Globus pallidus (tissue), 1 donor: ENCODE data around the gene OSBPL6.
A peak's percentile ranks its signal among the peaks of the same experiment; 100 is the strongest.
"Not testable (repeated sequence)": the region's sequence is repeated elsewhere in the genome, so short reads cannot be mapped to it uniquely, and the experiment has no call there.

Source experiments
- DNase-seq: peaks from one replicate; pipeline ENCODE4 v3.0.0-alpha.2; 2015; ENCODE audit warnings: low spot score

Gene OSBPL6

DNA sequence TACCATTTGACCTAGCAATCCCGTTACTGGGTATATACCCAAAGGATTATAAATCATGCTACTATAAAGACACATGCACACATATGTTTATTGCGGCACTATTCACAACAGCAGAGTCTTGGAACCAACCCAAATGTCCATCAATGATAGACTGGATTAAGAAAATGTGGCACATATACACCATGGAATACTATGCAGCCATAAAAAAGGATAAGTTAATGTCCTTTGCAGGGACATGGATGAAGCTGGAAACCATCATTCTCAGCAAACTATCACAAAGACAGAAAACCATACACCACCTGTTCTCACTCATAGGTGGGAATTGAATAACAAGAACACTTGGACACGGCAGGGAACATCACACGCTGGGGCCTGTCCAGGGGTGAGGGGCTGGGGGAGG lies 163.4 kb downstream of the OSBPL6 start:
- DNase-seq: not testable (repeated sequence)

GRCh38 chr2:178359192-178359912 lies 165.0 kb downstream of the OSBPL6 start:
- no peak for DNase-seq

- DNase-seq: no peak
These were observed 167.3 kb downstream of the OSBPL6 start for GRCh38 chr2:178361588-178361987.

GRCh38 chr2:178363252-178363651 lies 168.9 kb downstream of the OSBPL6 start:
- no peak for DNase-seq

DNA sequence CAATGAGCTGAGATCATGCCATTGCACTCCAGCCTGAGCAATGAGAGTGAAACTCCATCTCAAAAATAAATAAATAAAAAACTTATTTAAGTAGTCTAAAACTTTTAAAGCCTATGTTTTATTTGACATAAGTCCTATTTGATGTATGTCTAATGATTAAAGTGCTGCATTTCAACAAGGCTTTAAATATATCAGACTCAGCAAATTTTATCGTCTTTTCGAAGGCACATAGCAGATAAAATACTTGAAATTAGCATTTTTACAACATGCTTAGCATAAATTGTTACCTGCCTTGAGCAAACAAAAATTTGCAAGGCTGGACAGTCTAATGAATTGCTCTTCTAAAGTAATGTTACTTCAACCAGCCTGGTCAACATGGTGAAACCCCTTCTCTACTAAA lies 170.8 kb downstream of the OSBPL6 start:
- DNase-seq: no peak

DNA sequence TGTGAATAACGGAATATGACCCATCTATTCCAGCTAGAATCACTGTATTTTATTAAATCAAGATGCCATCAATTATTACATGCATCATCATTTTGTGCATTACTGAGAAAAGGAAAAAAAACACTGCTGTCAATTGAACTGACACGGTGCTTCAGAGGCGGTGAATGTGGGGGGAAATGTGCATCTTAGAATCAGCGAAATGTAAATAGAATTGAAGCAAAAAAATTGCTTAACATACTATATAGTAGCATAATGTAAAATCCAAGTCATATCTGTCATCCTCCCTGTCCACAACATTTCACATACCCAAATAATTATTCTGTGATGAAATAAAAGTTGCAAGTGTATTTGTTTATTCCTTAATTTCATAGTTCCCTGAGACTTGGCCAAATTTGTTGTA lies 172.1 kb downstream of the OSBPL6 start:
- no peak for DNase-seq

GRCh38 chr2:178367344-178367743 lies 173.0 kb downstream of the OSBPL6 start:
- no peak for DNase-seq

DNA sequence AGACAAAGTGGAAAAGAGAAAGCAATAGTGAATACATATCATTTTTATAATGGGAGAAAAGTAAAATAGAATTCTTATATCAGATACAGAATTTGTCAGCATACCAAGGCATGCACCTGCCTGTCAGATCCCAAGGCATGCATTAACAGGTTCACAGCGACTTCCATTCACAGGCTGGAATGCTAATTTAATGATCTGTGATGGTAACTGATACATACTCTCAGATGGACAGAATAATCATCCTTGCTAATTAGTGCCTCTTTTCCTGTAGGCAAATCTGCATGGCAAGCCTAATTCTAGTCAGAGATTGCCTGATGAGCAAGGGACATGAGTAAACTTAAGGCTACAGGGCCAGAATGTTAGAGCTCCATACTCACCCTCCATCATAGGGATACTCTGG lies 180.6 kb downstream of the OSBPL6 start:
- no peak for DNase-seq

- DNase-seq: no peak
These were observed 182.7 kb downstream of the OSBPL6 start for GRCh38 chr2:178377046-178377445.

DNA sequence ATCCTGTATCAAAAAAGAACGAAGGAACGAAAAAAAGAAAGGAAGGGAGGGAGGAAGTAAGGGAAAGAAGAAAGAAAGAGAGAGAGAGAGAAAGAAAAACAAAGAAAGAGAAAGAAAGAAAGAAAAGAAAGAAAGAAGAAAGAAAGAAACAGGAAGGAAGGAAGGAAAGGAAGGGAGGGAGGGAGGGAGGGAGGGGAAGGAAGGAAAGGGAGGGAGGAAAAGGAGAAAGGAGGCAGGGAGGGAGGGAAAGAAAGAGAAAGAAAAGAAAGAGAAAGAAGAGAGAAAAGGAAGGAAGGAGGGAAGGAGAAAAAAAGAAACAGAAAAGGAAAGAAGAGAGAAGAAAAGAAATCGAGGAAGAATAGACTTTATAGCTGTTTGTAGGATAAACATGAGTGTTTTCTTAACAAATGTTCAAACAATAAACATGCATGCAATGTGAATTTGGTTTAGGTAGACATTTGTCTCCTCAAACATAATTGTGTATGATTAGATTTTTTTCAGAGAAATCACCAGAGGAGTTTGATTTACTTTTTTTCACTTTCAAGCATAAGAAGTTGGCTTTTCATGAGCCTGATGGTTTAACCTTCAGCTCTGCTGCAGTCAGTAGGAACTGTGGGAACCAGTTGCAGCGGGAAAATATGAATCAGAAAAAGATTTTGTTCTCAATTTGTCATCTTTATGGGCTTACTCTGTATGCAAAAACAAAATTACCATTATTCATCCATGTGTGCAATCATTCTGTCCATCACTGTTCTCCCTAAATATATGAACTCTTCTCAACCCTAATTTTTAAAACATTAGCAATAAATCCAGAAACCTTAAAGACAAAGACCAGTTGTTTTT lies 185.1 kb downstream of the OSBPL6 start:
- DNase-seq: no peak

- no peak for DNase-seq
These were observed 186.5 kb downstream of the OSBPL6 start for GRCh38 chr2:178380763-178381162.

DNA sequence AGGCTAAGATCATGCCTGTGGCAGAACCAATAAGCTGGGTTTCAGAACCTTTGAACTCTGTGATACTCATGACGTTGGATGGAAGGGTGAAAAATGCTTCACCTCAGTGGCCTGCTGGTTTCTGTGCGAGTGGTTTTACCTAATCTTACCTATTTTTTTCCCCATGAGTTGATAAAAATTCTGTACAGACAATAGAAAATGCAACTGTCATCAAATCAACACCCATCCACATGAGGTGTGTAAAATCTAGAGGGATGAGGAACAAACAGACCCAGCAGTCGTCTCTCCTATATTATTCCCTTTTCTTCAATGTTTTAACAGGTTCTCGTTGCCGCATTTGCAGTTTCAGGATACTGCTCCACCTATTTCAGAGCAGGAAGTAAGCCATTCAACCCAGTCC lies 189.4 kb downstream of the OSBPL6 start:
- no peak for DNase-seq

DNA sequence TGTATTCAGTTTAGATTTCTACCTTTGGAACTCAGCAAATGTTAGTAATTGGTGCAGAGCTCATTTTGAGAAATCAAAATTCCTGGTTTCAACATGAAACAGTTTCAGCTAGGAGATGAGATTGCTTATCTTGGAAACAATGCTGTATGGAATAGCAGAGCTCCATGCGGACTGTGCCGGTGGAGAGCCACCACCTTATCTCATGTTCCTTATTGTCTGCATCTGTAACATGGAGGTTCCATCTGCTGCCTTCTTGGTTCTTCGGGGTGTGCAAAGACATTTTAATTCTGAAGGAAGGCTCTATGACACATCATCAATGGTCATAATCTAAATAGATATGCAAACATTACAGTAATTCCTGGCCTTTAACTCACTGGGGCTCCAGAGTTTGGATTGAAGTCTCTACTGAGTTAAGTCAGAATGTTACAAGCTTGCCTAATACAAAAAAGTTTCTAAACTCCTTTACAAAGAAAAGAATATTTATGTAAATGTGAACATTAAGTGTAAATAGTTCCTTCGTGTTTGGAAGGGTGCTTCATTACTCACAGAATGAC lies 191.4 kb downstream of the OSBPL6 start:
- DNase-seq: no peak

DNA sequence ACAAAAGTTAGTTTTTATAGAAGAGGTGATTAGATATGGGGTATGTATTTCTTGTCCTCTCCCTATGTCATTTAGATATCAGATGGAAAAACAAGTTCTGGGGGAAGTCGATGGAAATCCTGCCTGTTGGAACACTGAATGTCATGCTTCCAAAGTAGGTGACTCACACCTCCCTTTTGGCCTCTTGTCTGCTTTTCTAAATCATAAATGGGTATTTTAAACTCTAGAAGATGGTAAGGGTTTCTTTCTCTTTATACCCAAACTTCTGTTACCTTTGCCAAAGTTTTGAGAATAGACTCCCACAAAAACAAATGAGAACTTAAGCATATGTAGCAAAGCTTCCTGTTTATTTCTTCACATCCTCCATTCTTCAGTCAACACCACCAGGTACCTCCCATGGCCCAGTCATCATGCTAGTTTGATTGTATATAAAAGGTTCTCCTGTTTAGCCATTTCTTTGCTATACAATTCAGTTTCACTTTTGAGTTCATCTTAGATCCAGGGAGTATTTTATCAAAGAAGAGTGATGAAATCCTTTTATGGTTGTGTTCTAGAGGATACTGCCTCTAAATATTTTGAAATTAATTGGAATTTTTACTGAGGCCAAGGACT lies 192.8 kb downstream of the OSBPL6 start:
- DNase-seq: no peak

GRCh38 chr2:178388287-178388686 lies 194.0 kb downstream of the OSBPL6 start:
- DNase-seq: no peak

GRCh38 chr2:178391701-178392100 lies 197.4 kb downstream of the OSBPL6 start:
- DNase-seq: no peak

- no peak for DNase-seq
These were observed 197.9 kb downstream of the OSBPL6 start for GRCh38 chr2:178392215-178392614.

DNA sequence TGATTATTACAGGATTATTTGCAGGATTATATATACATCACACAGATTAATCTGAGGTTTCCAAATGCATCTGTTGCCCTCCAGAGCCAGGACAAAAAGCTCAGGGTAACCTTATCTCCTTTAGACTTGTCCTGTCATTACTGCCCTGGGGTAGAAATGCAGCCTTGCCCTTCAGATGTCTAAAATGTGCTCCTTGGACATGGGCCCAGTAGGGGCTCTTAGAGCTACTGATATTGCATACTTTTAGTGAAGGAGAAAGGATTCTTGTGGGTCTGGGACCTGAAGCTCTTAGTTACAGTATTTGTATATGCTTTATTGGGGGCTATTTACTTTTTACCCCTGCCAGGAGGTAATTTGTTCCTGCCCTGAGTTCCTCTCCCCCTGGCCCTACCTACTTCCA lies 200.5 kb downstream of the OSBPL6 start:
- no peak for DNase-seq

DNA sequence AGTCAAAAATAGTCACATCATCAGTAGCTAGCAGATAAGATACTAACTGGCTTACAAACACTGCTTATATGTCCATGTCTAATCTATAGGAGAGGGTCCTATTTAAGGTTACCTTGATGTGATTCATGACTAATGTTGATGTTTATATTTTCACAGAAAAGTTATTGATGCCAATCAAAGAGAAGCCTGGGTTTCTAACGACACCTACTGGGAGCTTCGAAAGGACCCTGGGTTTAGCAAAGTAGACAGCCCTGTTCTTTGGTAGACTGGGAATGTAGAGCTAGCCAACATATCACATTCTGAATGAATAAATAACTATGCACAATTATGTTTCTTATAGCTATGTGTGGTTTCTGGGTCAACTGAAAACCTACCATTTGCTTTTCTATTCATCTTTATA lies 201.0 kb downstream of the OSBPL6 start:
- DNase-seq: no peak

- no peak for DNase-seq
These were observed 201.7 kb downstream of the OSBPL6 start for GRCh38 chr2:178395941-178396570.

GRCh38 chr2:178397002-178397605 lies 202.8 kb downstream of the OSBPL6 start:
- peak; percentile 55 for DNase-seq

DNA sequence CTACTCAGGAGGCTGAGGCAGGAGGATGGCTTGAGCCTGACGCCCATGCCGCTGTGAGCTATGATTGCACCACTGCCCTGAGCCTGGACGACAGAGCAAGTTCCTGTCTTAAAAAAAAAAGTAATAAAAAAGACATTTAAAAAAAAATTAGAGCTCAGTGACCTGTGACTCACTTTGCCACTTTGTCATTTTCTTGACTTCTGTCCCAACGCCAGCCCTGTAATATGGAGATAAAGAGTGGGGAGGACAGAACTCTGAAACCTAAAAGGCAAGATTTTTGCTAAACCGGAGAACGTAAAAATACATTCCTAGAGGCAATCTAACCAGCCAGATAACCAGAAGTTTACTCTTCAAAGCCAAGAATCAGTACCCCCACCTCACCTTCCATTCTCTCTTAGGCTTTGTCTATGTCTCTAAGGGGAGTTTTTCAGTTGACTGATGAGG lies 207.7 kb downstream of the OSBPL6 start:
- DNase-seq: no peak
